Measurements from ENCODE around the gene PCSK5.
"Not testable (repeated sequence)": the region's sequence is repeated elsewhere in the genome, so short reads cannot be mapped to it uniquely, and the experiment has no call there.

PCSK5 gene

DNA sequence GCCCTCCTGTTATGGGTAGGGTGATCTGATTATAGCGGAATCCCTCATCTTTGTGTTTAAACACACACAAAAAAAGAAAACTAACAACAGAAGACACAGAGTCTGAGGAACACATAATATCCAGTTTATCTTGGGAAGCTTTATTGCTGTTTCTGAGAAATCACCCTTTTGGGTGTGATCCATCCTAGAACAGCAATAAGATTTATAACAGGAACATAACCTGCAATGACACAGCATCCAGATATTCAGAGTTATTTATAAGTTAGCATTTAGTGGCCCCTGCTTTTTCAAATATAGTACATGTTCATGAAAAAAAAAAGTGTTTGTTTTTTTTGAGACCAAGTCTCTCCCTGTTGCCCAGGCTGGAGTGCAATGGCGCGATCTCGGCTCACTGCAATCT, 423.8 kb downstream of the PCSK5 start:
- Histone ChIP-seq H2AFZ (ENCODE audit: low read depth, low read length) (no peak overlapping the region), H3K9ac (ENCODE audit: low read depth, low read length) (no peak overlapping the region), H3K9me3 (ENCODE audit: insufficient read depth, low read length, severe bottlenecking) (no peaks in the 10 kb centered on the region), H3K27ac (ENCODE audit: low read length) (no peak overlapping the region), H3K36me3 (ENCODE audit: insufficient read depth, low read length) (no peaks in the 10 kb centered on the region), H3K4me2 (ENCODE audit: insufficient read depth, low read length) (no peak overlapping the region), H3K79me2 (ENCODE audit: insufficient read depth, low read length) (no peaks in the 10 kb centered on the region), H3K4me1 (ENCODE audit: insufficient read depth, low read length) (no peaks in the 10 kb centered on the region), H3K27me3 (ENCODE audit: insufficient read depth, low read length, poor library complexity) (no peaks in the 10 kb centered on the region), H4K20me1 (ENCODE audit: insufficient read depth, low read length) (no peaks in the 10 kb centered on the region), H3K4me3 (ENCODE audit: low read depth in 1 of 2, low read length in 2 of 2) (no peak overlapping the region)
- ATAC-seq (ENCODE audit: insufficient read depth, low read depth) (no peak), DNase-seq (no peak)
- TF ChIP-seq, protein P1, sequence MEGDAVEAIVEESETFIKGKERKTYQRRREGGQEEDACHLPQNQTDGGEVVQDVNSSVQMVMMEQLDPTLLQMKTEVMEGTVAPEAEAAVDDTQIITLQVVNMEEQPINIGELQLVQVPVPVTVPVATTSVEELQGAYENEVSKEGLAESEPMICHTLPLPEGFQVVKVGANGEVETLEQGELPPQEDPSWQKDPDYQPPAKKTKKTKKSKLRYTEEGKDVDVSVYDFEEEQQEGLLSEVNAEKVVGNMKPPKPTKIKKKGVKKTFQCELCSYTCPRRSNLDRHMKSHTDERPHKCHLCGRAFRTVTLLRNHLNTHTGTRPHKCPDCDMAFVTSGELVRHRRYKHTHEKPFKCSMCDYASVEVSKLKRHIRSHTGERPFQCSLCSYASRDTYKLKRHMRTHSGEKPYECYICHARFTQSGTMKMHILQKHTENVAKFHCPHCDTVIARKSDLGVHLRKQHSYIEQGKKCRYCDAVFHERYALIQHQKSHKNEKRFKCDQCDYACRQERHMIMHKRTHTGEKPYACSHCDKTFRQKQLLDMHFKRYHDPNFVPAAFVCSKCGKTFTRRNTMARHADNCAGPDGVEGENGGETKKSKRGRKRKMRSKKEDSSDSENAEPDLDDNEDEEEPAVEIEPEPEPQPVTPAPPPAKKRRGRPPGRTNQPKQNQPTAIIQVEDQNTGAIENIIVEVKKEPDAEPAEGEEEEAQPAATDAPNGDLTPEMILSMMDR (IDR thresholded peaks at IDR 0.05; ENCODE audit: borderline replicate concordance, extremely low read depth, low read length, poor library complexity, severe bottlenecking): no peak
- no peak for TF ChIP-seq EZH2 (IDR thresholded peaks at IDR 0.05; ENCODE audit: borderline replicate concordance, low read depth, low read length, severe bottlenecking)

DNA sequence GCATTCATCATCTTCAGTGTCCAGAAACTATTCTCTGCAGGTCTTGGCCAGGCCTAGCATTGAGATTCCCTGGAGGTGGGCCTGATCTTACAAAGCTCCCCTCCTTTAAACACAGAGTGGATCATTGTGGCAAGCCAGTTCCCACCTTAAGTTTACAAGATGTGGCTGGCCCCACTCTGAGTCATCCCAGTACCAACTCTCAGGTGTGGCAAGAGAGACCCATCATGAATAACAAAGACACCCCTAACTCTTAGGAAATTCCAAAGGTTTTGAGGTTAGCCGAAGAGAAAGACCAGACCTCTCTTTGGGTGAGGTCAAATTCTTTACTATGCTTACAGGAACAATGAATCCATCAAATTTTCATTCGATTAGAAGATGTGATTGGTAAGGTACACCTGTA, 425.6 kb downstream of the PCSK5 start:
- Histone ChIP-seq H3K27ac (ENCODE audit: low read length) (no peak overlapping the region), H4K20me1 (ENCODE audit: insufficient read depth, low read length) (no peaks in the 10 kb centered on the region), H2AFZ (ENCODE audit: low read depth, low read length) (no peak overlapping the region), H3K36me3 (ENCODE audit: insufficient read depth, low read length) (no peaks in the 10 kb centered on the region), H3K4me2 (ENCODE audit: insufficient read depth, low read length) (no peak overlapping the region), H3K4me3 (ENCODE audit: low read depth in 1 of 2, low read length in 2 of 2) (no peak overlapping the region), H3K9me3 (ENCODE audit: insufficient read depth, low read length, severe bottlenecking) (no peaks in the 10 kb centered on the region), H3K4me1 (ENCODE audit: insufficient read depth, low read length) (no peaks in the 10 kb centered on the region), H3K9ac (ENCODE audit: low read depth, low read length) (no peak overlapping the region), H3K79me2 (ENCODE audit: insufficient read depth, low read length) (no peaks in the 10 kb centered on the region), H3K27me3 (ENCODE audit: insufficient read depth, low read length, poor library complexity) (no peaks in the 10 kb centered on the region)
- TF ChIP-seq, protein P1 (IDR thresholded peaks at IDR 0.05; ENCODE audit: borderline replicate concordance, extremely low read depth, low read length, poor library complexity, severe bottlenecking): no peak
- TF ChIP-seq EZH2 (IDR thresholded peaks at IDR 0.05; ENCODE audit: borderline replicate concordance, low read depth, low read length, severe bottlenecking): no peak
- DNase-seq: no peak
- ATAC-seq (ENCODE audit: insufficient read depth, low read depth): no peak

DNA sequence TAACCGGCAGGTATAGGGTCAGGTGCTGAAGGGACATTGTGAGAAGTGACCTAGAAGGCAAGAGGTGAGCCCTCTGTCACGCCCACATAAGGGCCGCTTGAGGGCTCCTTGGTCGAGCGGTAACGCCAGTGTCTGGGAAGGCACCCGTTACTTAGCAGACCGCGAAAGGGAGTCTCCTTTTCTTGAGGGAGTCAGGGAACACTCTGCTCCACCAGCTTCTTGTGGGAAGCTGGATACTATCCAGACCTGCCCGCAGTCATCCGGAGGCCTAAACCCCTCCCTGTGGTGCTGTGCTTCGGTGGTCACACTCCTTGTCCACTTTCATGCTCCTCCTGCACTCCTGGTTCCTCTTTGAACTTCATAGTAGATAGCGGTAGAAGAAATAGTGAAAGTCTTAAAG, 429.0 kb downstream of the PCSK5 start:
- H3K9me3 ChIP-seq (ENCODE audit: insufficient read depth, low read length, severe bottlenecking); H3K4me3 ChIP-seq (ENCODE audit: low read depth in 1 of 2, low read length in 2 of 2); H4K20me1 ChIP-seq (ENCODE audit: insufficient read depth, low read length); H3K27ac ChIP-seq (ENCODE audit: low read length); H3K36me3 ChIP-seq (ENCODE audit: insufficient read depth, low read length); H3K27me3 ChIP-seq (ENCODE audit: insufficient read depth, low read length, poor library complexity); H2AFZ ChIP-seq (ENCODE audit: low read depth, low read length); DNase-seq; ATAC-seq (ENCODE audit: insufficient read depth, low read depth); H3K79me2 ChIP-seq (ENCODE audit: insufficient read depth, low read length); H3K4me1 ChIP-seq (ENCODE audit: insufficient read depth, low read length); H3K4me2 ChIP-seq (ENCODE audit: insufficient read depth, low read length); H3K9ac ChIP-seq (ENCODE audit: low read depth, low read length): not testable (repeated sequence)

DNA sequence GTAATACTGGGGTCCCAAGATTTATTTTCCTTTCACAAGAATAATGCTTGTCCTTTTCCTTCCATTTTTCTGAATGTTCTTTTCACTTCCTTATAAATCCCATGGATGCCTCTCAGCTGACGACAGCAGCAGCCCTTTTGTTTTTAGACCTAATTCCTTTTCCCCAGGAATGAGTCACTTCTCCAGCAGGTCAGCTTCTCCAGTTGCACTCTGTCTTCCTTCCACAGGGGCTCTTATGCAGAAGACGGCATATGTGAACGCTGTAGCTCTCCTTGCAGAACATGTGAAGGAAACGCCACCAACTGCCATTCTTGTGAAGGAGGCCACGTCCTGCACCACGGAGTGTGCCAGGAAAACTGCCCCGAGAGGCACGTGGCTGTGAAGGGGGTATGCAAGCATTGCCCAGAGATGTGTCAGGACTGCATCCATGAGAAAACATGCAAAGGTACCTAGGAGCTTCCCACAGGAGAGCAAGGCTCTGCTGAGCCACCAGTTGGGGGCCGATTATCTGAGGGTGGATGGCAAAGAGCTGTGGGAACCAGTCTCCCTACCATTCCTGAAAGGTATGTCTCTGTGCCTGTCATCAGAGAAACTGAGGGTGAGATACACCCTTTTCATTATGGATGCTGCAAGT, 430.8 kb downstream of the PCSK5 start:
- Histone ChIP-seq H3K27ac (ENCODE audit: low read length) (no peak overlapping the region), H3K79me2 (ENCODE audit: insufficient read depth, low read length) (no peaks in the 10 kb centered on the region), H3K4me3 (ENCODE audit: low read depth in 1 of 2, low read length in 2 of 2) (no peak overlapping the region), H3K4me1 (ENCODE audit: insufficient read depth, low read length) (no peaks in the 10 kb centered on the region), H3K36me3 (ENCODE audit: insufficient read depth, low read length) (no peaks in the 10 kb centered on the region), H3K9ac (ENCODE audit: low read depth, low read length) (no peak overlapping the region), H3K27me3 (ENCODE audit: insufficient read depth, low read length, poor library complexity) (no peaks in the 10 kb centered on the region), H4K20me1 (ENCODE audit: insufficient read depth, low read length) (no peaks in the 10 kb centered on the region), H2AFZ (ENCODE audit: low read depth, low read length) (no peak overlapping the region), H3K9me3 (ENCODE audit: insufficient read depth, low read length, severe bottlenecking) (no peaks in the 10 kb centered on the region), H3K4me2 (ENCODE audit: insufficient read depth, low read length) (no peak overlapping the region)
- TF ChIP-seq, protein P1 (IDR thresholded peaks at IDR 0.05; ENCODE audit: borderline replicate concordance, extremely low read depth, low read length, poor library complexity, severe bottlenecking): no peak
- no peak for TF ChIP-seq EZH2 (IDR thresholded peaks at IDR 0.05; ENCODE audit: borderline replicate concordance, low read depth, low read length, severe bottlenecking)
- DNase-seq (no peak), ATAC-seq (ENCODE audit: insufficient read depth, low read depth) (no peak)

All from DND-41 (cell line).